SU-DHL-6 (cell line): ENCODE results near the gene MTG2.

Experiments used
- EZH2phosphoT487 ChIP-seq: fragments of 200-600 bp; sonication (generic), shearing (Covaris generic); conservative IDR thresholded peaks from 2 replicates; pipeline ENCODE4 v1.6.1; 2018; ENCODE audit warnings: mild to moderate bottlenecking, antibody characterized with exemption, low read length, moderate library complexity, mixed read lengths
- TF ChIP-seq, protein P1 (sequence below): fragments of 200-600 bp; sonication (generic); IDR thresholded peaks from one replicate; pipeline ENCODE4 v1.5.1; 2017; ENCODE audit warnings: antibody characterized with exemption, mild to moderate bottlenecking, low read length, moderate library complexity; ENCODE audit not compliant: insufficient read depth, poor library complexity, severe bottlenecking

DNA sequence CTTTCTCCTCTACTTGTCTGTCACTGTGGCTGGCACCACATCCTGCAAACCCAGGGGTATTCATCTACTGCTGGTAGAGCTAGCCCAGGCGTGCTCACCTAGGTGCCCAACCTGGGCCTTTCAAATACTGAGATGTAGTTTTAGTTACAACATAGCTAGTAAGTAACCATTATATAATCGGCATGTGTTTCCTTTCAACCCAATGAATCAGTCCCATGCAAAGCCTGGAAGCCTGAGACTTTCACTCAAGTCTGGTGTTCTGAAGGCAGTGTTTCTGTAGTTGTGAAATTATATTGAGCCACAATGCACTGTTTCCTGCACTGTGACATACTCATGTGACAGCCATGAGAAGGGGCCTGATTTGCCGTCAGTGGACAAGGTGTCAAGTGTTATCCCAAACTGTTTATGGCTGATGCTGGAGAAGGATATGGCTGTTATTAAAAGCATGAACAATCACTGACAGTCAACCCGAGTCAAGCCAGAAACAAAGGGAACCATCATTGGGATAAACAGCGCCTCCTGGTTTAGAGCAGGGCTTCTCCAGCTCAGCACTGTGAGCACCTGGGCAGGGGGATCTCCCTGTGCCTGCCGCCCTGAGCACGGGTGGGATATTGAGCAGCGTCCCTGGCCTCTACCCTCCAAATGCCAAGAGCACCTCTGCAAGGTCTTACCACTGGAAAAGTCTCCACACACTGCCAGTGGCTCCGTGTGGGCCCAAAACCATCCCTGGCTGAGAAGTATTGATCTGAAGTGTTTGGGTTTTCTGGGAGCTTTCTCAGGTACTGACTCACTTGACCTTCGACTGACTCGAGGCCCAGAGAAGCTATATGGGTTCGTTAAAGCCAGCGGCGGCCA, 41.2 kb upstream of the MTG2 start:
- TF ChIP-seq, protein P1, sequence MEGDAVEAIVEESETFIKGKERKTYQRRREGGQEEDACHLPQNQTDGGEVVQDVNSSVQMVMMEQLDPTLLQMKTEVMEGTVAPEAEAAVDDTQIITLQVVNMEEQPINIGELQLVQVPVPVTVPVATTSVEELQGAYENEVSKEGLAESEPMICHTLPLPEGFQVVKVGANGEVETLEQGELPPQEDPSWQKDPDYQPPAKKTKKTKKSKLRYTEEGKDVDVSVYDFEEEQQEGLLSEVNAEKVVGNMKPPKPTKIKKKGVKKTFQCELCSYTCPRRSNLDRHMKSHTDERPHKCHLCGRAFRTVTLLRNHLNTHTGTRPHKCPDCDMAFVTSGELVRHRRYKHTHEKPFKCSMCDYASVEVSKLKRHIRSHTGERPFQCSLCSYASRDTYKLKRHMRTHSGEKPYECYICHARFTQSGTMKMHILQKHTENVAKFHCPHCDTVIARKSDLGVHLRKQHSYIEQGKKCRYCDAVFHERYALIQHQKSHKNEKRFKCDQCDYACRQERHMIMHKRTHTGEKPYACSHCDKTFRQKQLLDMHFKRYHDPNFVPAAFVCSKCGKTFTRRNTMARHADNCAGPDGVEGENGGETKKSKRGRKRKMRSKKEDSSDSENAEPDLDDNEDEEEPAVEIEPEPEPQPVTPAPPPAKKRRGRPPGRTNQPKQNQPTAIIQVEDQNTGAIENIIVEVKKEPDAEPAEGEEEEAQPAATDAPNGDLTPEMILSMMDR, result peak; percentile 28
- TF ChIP-seq EZH2phosphoT487, result no peak
